NOMO-1 treated with DMSO at 0.1 percent for 48 hours (cell line): Measurements from ENCODE around the gene IQSEC1.
A peak's percentile ranks its signal among the peaks of the same experiment; 100 is the strongest.

ENCODE experiments used
- DNase-seq: peaks from one replicate; lab custom pipeline; 2025; ENCODE audit not compliant: unreplicated experiment; lab: John Stamatoyannopoulos, UW

The IQSEC1 gene

GRCh38 chr3:12986521-12986920 lies 86.7 kb downstream of the IQSEC1 start:
- DNase-seq: no peak

- no peak for DNase-seq
Measured at GRCh38 chr3:12986031-12986430, 87.2 kb downstream of the IQSEC1 start.

- DNase-seq: no peak
Measured at GRCh38 chr3:12985148-12985547, 88.1 kb downstream of the IQSEC1 start.

GRCh38 chr3:12984023-12984823 lies 89.0 kb downstream of the IQSEC1 start:
- DNase-seq: peak; percentile 54

- DNase-seq: no peak
Measured at GRCh38 chr3:12983319-12983718, 89.9 kb downstream of the IQSEC1 start.

GRCh38 chr3:12982619-12983101 lies 90.6 kb downstream of the IQSEC1 start:
- DNase-seq: no peak

GRCh38 chr3:12981306-12982275 lies 91.6 kb downstream of the IQSEC1 start:
- DNase-seq: no peak

GRCh38 chr3:12980596-12981290 lies 92.5 kb downstream of the IQSEC1 start:
- no peak for DNase-seq

- no peak for DNase-seq
Measured at GRCh38 chr3:12979947-12980487, 93.2 kb downstream of the IQSEC1 start.

- no peak for DNase-seq
Measured at GRCh38 chr3:12979151-12979946, 93.9 kb downstream of the IQSEC1 start.

GRCh38 chr3:12978682-12979081 lies 94.5 kb downstream of the IQSEC1 start:
- no peak for DNase-seq

GRCh38 chr3:12977117-12977808 lies 96.0 kb downstream of the IQSEC1 start:
- no peak for DNase-seq

- DNase-seq: no peak
Measured at GRCh38 chr3:12975748-12976522, 97.3 kb downstream of the IQSEC1 start.

GRCh38 chr3:12974819-12975218 lies 98.4 kb downstream of the IQSEC1 start:
- DNase-seq: no peak

GRCh38 chr3:12974334-12974733 lies 98.9 kb downstream of the IQSEC1 start:
- no peak for DNase-seq

GRCh38 chr3:12973827-12974226 lies 99.4 kb downstream of the IQSEC1 start:
- no peak for DNase-seq

- no peak for DNase-seq
Measured at GRCh38 chr3:12972781-12973702, 100.2 kb downstream of the IQSEC1 start.

- no peak for DNase-seq
Measured at GRCh38 chr3:12972043-12972442, 101.2 kb downstream of the IQSEC1 start.
